Gastrocnemius medialis (tissue), 4 donors: ENCODE data around the gene COL6A3.

ENCODE experiments used
- POLR2A ChIP-seq, 2 donors: fragments of 450-650 bp; IDR thresholded peaks; one replicate each; pipeline ENCODE4 v1.6.1; 2017; ENCODE audit warnings: antibody characterized with exemption in 2 of 2, mild to moderate bottlenecking in 2 of 2, moderate library complexity in 2 of 2
- TF ChIP-seq, protein P1 (sequence below), 5 experiments: fragments of 450-650 bp in 3 of 5; fragments of 200-600 bp in 2 of 5; sonication (generic) in 2 of 5; IDR thresholded peaks in 4 of 5; conservative IDR thresholded peaks in 1 of 5; 1 replicate in 4 of 5; 2 replicates in 1 of 5; pipeline ENCODE4 v1.5.1; 2016 to 2019; ENCODE audit warnings: antibody characterized with exemption in 5 of 5, mild to moderate bottlenecking in 3 of 5, moderate library complexity in 3 of 5

DNA sequence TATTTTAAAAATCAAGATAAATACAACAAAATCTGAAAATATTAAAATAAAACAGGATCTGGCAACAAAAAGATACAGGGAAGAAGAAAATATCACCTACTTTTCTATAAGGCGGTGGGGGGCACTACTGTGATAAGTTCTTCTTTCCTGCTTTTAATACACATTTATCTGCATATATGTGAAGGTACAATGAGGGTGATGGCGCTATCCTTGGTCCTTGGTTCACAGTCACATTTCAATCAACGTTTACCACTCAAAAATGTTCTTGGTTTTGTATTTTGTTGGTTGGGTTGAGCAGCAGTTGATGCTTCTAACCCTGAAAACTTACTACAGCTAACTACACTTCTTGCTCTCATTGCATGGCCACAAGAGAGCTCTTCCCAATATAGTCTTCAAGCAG, 112.4 kb downstream of the COL6A3 start:
- no peak for TF ChIP-seq POLR2A (IDR thresholded peaks at IDR 0.05)
- TF ChIP-seq, protein P1, sequence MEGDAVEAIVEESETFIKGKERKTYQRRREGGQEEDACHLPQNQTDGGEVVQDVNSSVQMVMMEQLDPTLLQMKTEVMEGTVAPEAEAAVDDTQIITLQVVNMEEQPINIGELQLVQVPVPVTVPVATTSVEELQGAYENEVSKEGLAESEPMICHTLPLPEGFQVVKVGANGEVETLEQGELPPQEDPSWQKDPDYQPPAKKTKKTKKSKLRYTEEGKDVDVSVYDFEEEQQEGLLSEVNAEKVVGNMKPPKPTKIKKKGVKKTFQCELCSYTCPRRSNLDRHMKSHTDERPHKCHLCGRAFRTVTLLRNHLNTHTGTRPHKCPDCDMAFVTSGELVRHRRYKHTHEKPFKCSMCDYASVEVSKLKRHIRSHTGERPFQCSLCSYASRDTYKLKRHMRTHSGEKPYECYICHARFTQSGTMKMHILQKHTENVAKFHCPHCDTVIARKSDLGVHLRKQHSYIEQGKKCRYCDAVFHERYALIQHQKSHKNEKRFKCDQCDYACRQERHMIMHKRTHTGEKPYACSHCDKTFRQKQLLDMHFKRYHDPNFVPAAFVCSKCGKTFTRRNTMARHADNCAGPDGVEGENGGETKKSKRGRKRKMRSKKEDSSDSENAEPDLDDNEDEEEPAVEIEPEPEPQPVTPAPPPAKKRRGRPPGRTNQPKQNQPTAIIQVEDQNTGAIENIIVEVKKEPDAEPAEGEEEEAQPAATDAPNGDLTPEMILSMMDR (IDR thresholded peaks at IDR 0.05 in 4 of 5, conservative IDR thresholded peaks at IDR 0.05 in 1 of 5): no peak
